Activated naive CD4-positive, alpha-beta T cell treated with anti-CD3 and anti-CD28 coated beads, Interleukin-2, amount 50 U/mL, for 72 hours (primary cell): Measurements from ENCODE around the gene ATXN3. TPM values are rescaled to one million over a fixed set of nuclear protein-coding genes. Genes with fewer than 3 reads are reported as not detected.

Experiments
- ATAC-seq, 2 donors: fragments of 150-1000 bp; cut with Tn5 transposase; 2 replicates each; pipeline ENCODE4 v1.10.0; 2021; ENCODE audit warnings: mild to moderate bottlenecking in 2 of 2, moderate library complexity in 2 of 2
- DNase-seq, 2 donors: peaks; one replicate each; pipeline ENCODE4 v3.0.0; 2021 to 2022; ENCODE audit warnings: low spot score in 2 of 2
- H3K27ac Mint-ChIP-seq, 2 donors: one replicate each; pipeline ENCODE4 v1.8.0; 2022; ENCODE audit warnings: mild to moderate bottlenecking in 2 of 2, mixed read lengths in 2 of 2
- H3K36me3 Mint-ChIP-seq, 2 donors: one replicate each; pipeline ENCODE4 v1.8.0; 2022; ENCODE audit warnings: mixed read lengths in 2 of 2
- H3K9me3 Mint-ChIP-seq, 2 donors: one replicate each; pipeline ENCODE4 v1.8.0; 2022; ENCODE audit warnings: mixed read lengths in 2 of 2
- total RNA-seq, 2 donors: library from RNA; stranded (reverse); gene quantifications; one replicate each; pipeline ENCODE4 v1.2.3, GENCODE V29; 2022

Gene ATXN3
- total RNA-seq, 2 donors from 2014 or later, result 35.5 to 45.3 TPM

DNA sequence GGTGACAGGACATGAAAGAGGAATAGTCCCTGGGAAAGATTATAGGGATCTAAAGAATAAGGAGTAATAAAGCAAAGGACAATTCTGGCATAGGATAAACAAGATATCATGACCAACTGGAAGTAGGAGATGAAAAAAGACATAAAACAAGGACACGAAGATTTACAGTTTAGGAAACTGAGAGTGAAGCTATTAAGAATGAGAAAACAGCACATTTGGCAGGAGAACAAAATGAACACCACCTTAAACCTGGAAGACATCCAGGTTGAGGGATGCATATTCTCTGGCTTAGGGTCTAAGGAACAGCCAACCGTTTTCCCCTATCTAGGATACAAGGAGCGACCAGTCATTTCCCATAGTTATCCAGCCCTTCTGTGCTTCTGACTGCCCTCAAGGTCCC, 68.4 kb downstream of the ATXN3 start:
- ATAC-seq (no peak), DNase-seq (no peak)
- peaks cover 0 to 4% of the 10 kb centered on the region in 2 donors for H3K9me3 Mint-ChIP-seq
- peak overlapping the region; percentile 40 to 100 for H3K27ac Mint-ChIP-seq
- H3K36me3 Mint-ChIP-seq, result peaks cover 24 to 27% of the 10 kb centered on the region in 2 donors

DNA sequence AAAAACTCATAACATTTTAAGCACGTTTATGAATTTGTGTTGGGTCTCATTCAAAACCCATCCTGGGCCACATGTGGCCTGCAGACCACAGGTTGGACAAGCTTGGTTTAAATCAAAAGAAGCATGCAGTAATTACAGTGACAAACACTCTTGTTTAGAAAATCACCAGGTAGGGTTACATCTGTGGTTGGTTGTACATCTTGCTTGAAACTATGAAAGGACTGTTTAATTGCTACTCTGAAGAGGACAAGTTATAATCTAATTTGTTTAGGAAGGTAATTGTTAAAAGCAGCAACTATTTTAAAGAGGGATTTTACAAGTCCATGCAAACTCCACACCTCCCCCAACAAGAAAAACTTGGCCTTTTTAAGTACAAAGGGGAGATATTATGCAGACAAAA, 70.5 kb downstream of the ATXN3 start:
- Mint-ChIP-seq H3K27ac (no peak overlapping the region), H3K9me3 (peaks cover 0 to 4% of the 10 kb centered on the region in 2 donors), H3K36me3 (peaks cover 24 to 27% of the 10 kb centered on the region in 2 donors)
- no peak for ATAC-seq
- DNase-seq, result no peak

DNA sequence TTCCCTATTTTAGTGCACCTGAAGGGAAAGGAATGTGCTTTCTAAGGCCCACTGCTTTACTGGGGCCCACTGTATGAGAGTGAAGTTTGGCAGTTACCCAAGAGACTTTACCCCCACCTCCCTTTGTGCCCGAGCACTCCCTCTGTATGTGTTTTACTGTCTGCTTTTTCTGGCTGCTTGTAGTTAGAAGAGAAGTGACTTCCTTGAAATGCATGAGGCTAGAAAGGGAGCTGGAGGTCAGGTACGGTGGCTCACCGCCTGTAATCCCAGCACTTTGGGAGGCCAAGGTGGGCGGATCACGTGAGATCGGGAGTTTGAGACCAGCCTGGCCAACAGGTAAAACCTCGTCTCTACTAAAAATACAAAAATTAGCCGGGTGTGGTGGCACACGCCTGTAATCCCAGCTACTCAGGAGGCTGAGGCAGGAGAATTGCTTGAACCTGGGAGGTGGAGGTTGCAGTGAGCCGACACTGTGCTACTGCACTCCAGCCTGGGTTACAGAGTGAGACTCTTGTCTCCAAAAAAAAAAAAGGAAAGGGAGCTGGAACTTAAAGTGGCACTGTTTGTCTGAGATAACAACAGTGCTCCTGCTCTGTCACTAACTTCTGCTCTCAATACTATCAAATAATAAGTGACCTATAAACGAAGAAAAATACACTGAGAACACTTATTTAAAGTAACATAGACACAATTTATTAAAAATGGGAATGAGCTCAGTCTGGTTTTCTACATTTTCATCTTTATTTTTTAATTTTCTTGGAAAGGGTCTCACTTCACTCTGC, 72.3 kb downstream of the ATXN3 start:
- peaks cover 11 to 16% of the 10 kb centered on the region in 2 donors for H3K36me3 Mint-ChIP-seq
- peaks cover 0 to 4% of the 10 kb centered on the region in 2 donors for H3K9me3 Mint-ChIP-seq
- peak overlapping the region; percentile 8 to 84 for H3K27ac Mint-ChIP-seq
- ATAC-seq (no peak), DNase-seq (no peak)

DNA sequence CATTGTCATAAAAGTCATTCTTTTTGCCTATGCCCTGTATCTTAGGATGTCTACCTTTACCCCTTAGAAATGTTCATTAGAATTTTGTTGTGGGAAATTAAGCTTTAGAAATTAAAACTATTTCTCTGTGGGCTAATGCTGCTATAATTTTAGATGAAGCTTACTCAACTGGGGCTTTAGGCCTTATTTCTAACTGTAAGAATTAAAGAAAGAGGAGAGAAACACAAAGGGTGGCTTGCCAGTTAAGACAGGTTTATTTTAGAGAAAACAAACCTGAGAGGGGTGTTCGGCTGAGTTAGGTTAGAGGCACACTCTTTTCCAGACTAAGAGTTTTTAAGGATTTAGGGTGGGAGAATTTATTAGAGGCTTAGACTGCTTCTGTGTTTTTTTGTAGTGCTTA, 72.9 kb downstream of the ATXN3 start:
- H3K27ac Mint-ChIP-seq, result peak overlapping the region; percentile 8 to 70
- no peak for ATAC-seq

DNA sequence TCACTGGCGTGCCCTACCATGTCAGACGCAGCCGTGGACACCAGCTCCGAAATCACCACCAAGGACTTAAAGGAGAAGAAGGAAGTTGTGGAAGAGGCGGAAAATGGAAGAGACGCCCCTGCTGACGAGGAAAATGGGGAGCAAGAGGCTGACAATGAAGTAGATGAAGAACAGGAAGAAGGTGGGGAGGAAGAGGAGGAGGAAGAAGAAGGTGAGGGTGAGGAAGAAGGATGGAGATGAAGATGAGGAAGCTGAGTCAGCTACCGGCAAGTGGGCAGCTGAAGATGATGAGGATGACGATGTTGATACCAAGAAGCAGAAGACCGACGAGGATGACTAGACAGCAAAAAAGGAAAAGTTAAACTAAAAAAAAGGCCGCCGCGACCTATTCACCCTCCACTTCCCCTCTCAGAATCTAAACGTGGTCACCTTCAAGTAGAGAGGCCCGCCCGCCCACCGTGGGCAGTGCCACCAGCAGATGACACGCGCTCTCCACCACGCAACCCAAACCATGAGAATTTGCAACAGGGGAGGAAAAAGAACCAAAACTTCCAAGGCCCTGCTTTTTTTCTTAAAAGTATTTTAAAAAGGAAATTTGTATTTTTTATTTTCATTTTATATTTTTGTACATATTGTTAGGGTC, 79.7 kb downstream of the ATXN3 start:
- ATAC-seq (no peak), DNase-seq (no peak)
- Mint-ChIP-seq H3K27ac (peak overlapping the region in 1 of 2 donors; percentile 63), H3K9me3 (no peaks in the 10 kb centered on the region), H3K36me3 (peaks cover 0 to 12% of the 10 kb centered on the region in 2 donors)

More for the DNA sequence above, 72.9 kb downstream of the ATXN3 start:
- Mint-ChIP-seq H3K9me3 (peaks cover 0 to 4% of the 10 kb centered on the region in 2 donors), H3K36me3 (peaks cover 6 to 12% of the 10 kb centered on the region in 2 donors)
- no peak for DNase-seq

DNA sequence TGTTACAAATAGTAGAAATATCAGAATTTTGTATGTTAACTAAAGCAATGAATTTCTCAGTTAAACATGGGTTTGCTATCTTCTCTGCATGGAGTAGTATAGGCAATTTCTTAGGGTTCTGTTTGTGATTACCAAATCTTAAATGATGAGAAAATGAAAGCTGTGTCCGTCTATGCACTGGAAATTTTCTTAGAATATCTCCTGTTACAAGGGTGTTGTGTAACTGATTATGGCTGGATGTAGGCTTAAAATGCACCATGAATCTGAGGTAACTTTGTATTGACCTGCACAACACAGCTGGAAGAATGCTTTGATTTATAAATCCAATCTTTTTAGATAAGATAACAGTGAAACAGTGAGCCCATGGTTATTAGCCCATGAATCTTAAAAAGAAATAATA, 84.3 kb downstream of the ATXN3 start:
- ATAC-seq, result no peak
- H3K27ac Mint-ChIP-seq, result no peak overlapping the region
- peaks cover 0 to 6% of the 10 kb centered on the region in 2 donors for H3K36me3 Mint-ChIP-seq

DNA sequence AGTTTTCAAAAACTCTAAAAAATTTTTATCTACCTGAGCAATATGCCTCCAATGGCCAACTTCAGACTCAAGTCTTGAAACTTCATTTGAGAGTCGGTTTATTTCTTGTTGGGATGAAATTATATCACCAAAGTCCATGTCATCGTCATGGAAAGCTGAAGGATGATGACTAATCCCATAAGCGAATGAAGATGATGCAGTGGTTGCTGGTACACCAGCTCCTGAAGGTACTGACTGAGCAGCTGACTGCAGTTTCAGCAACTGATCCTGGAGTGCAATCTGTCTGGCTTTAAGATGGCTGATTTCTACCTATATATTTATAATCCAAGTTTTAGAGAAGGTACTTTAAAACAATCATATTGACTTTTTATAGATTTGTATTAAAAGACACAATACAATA, 84.9 kb downstream of the ATXN3 start:
- DNase-seq (no peak), ATAC-seq (no peak)
- Mint-ChIP-seq H3K36me3 (peaks cover under 1 to 4% of the 10 kb centered on the region in 2 donors), H3K9me3 (no peaks in the 10 kb centered on the region), H3K27ac (no peak overlapping the region)

More for the DNA sequence above, 84.3 kb downstream of the ATXN3 start:
- no peaks in the 10 kb centered on the region for H3K9me3 Mint-ChIP-seq
- DNase-seq, result no peak

DNA sequence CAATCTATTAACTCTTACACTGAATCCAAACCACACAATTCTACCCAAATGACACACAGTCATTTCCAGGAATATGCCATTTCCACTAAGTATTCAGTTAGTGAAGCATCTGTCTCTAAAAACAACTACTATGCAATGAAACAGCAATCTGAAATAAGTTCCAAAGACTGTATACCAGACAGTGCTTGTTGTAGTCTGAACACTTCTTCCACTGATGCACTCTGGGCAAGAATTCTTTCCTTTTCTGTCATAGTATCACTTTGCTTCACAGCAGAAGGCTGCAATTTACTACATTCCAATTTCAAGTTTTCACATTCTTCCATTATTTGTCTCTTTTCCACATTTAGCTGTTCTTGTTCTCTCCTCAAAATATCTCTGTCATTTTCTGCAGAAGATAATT, 92.3 kb downstream of the ATXN3 start:
- Mint-ChIP-seq H3K27ac (no peak overlapping the region), H3K36me3 (peaks cover 6 to 24% of the 10 kb centered on the region in 2 donors), H3K9me3 (no peaks in the 10 kb centered on the region)
- ATAC-seq, result peak in 1 of 2 donors; percentile 79
- DNase-seq, result no peak

DNA sequence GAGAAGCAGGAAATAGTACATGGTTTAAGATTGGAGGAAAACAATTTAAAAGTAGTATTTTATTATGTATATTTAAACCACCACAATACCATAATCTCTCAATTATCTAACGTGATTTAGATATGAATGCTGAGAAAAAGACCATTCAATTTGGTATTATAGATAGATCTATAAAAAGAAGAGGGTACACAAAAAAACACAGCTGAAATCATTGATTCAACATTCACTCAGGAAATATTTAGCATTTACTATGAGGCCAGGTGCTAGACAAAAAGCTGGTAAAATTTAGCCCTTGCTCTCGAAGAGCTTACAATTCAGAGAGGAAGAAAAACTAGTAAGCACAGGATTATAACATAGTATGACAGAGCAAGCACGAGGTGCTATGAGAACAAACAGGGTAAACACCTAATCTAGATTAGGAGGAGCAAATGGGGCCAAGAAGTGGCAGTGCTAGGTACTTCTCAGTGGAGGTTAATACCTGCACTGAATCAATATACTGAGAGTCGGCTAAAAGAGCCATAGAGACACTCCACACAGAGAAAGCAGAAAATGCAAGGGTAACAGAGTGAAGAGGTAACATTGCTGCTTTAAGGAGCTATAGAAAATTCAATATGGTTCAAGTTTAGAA, 94.1 kb downstream of the ATXN3 start:
- H3K36me3 Mint-ChIP-seq, result peaks cover 12 to 35% of the 10 kb centered on the region in 2 donors
- DNase-seq, result no peak
- no peak for ATAC-seq
- peak overlapping the region in 1 of 2 donors; percentile 47 for H3K27ac Mint-ChIP-seq
- H3K9me3 Mint-ChIP-seq, result no peaks in the 10 kb centered on the region

DNA sequence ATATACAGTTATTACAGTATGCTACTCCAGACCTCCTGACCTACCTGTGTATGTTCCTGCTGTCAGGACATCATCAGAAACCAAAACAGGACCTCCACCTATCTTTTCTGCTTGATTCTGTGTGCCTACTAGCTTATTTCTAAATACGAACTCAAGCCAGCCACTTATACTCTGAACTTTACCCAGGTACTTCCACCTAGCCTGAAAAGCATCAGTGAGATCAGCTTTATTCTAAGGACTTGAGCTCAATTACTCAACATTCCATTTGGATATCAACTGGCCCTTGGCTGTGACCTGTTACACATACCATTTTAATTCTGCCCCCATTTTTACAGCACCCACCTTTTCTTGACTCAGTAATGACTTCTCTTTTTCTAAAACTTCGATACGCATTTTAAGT, 95.7 kb downstream of the ATXN3 start:
- Mint-ChIP-seq H3K27ac (no peak overlapping the region), H3K36me3 (peaks cover 11 to 44% of the 10 kb centered on the region in 2 donors), H3K9me3 (no peaks in the 10 kb centered on the region)
- ATAC-seq (no peak), DNase-seq (no peak)

DNA sequence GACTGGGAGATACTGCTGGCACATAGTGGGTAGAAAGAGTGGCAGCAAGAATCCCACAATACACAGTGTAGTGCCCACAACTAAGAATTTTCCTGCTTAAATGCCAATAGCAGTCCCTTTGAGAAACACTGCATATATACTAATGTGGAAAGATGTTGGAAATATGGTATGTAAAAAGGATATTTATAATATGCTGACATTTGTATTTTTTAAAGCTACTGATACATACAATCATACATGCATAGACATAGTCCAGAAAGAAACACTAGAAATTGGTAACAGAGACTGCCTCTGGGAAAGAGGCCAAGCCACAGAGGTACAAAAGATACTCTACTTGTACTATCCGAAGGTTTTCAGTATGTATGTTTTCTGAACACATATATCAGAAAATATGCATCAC, 96.8 kb downstream of the ATXN3 start:
- H3K36me3 Mint-ChIP-seq, result peaks cover 14 to 54% of the 10 kb centered on the region in 2 donors
- ATAC-seq (no peak), DNase-seq (no peak)
- H3K9me3 Mint-ChIP-seq, result no peaks in the 10 kb centered on the region
- H3K27ac Mint-ChIP-seq, result no peak overlapping the region

Other genes starting within 250 kb of the ATXN3 start
- gene TC2N, start 239.0 kb downstream of the ATXN3 start, total RNA-seq, result 10 to 100 TPM; 33.4 to 42.8 TPM
- gene FBLN5, start 158.9 kb downstream of the ATXN3 start, total RNA-seq, result 1 to 10 TPM in 1 of 2 donors, under 1 TPM in 1; 0.41 to 2.7 TPM
- 10 to 100 TPM; 27.3 to 32.3 TPM for gene TRIP11, start 66.5 kb downstream of the ATXN3 start, total RNA-seq
- gene NDUFB1, start 15.1 kb upstream of the ATXN3 start, total RNA-seq, result 100 to 1,000 TPM in 1 of 2 donors, 10 to 100 TPM in 1; 82.1 to 111 TPM
- 10 to 100 TPM; 68.0 to 78.4 TPM for gene CPSF2, start 15.4 kb upstream of the ATXN3 start, total RNA-seq
- not detected for gene SLC24A4, start 216.6 kb upstream of the ATXN3 start, total RNA-seq